HG02981 (cell line): ENCODE results near the gene SENP1.

Experiments
- ATAC-seq: cut with Tn5 transposase; IDR thresholded peaks from one replicate; pipeline ENCODE4 v1.9.1; 2021; ENCODE audit warnings: mild to moderate bottlenecking, moderate library complexity; ENCODE audit not compliant: unreplicated experiment

The SENP1 gene

GRCh38 chr12:48038085-48038484 is 67.8 kb downstream of the SENP1 start:
- no peak for ATAC-seq

- no peak for ATAC-seq
These were observed 68.5 kb downstream of the SENP1 start for GRCh38 chr12:48037267-48037915.

GRCh38 chr12:48036818-48037217 is 69.1 kb downstream of the SENP1 start:
- no peak for ATAC-seq

- ATAC-seq = no peak
These were observed 70.8 kb downstream of the SENP1 start for GRCh38 chr12:48034835-48035805.

- ATAC-seq = no peak
These were observed 72.4 kb downstream of the SENP1 start for GRCh38 chr12:48033451-48033850.

- no peak for ATAC-seq
These were observed 73.3 kb downstream of the SENP1 start for GRCh38 chr12:48032597-48032996.

GRCh38 chr12:48031135-48031960 is 74.5 kb downstream of the SENP1 start:
- ATAC-seq = no peak

GRCh38 chr12:48030173-48030650 is 75.7 kb downstream of the SENP1 start:
- ATAC-seq = no peak

- ATAC-seq = no peak
These were observed 76.2 kb downstream of the SENP1 start for GRCh38 chr12:48029491-48030172.

GRCh38 chr12:48028541-48029431 is 77.1 kb downstream of the SENP1 start:
- no peak for ATAC-seq

GRCh38 chr12:48027183-48028002 is 78.5 kb downstream of the SENP1 start:
- no peak for ATAC-seq

- ATAC-seq = no peak
These were observed 79.6 kb downstream of the SENP1 start for GRCh38 chr12:48026060-48026827.

- no peak for ATAC-seq
These were observed 80.6 kb downstream of the SENP1 start for GRCh38 chr12:48025281-48025680.

- no peak for ATAC-seq
These were observed 81.1 kb downstream of the SENP1 start for GRCh38 chr12:48024735-48025134.

- ATAC-seq = no peak
These were observed 82.5 kb downstream of the SENP1 start for GRCh38 chr12:48023386-48023785.

- no peak for ATAC-seq
These were observed 83.0 kb downstream of the SENP1 start for GRCh38 chr12:48022676-48023385.

- ATAC-seq = no peak
These were observed 83.7 kb downstream of the SENP1 start for GRCh38 chr12:48022180-48022521.
